Thoracic aorta (tissue), 2 donors: ENCODE measurements around the gene FSTL4. TPM values are rescaled to one million over a fixed set of nuclear protein-coding genes. Genes with fewer than 3 reads are reported as not detected.

Source experiments
- ATAC-seq: fragments of 150-250 bp; one replicate; pipeline ENCODE4 v1.8.0; 2017; ENCODE audit warnings: low read depth; ENCODE audit not compliant: insufficient number of reproducible peaks, low FRiP score
- DNase-seq: peaks from one replicate; pipeline ENCODE4 v3.0.0-alpha.2; 2020; ENCODE audit warnings: low spot score
- H3K27ac ChIP-seq, 2 donors: fragments of 200-600 bp; sonication (generic); 1 replicate in 1 of 2; 2 replicates in 1 of 2; pipeline ENCODE4 v1.5.1; 2016; ENCODE audit warnings: mild to moderate bottlenecking in 2 of 2, moderate library complexity in 2 of 2
- H3K27me3 ChIP-seq: fragments of 200-600 bp; sonication (generic); replicated peaks from 2 replicates; pipeline ENCODE4 v1.6.0; 2016; ENCODE audit warnings: mild to moderate bottlenecking; ENCODE audit not compliant: insufficient read depth
- H3K36me3 ChIP-seq: fragments of 200-600 bp; sonication (generic); one replicate; pipeline ENCODE4 v1.5.1; 2016
- H3K4me1 ChIP-seq, 2 donors: fragments of 200-600 bp; sonication (generic); 1 replicate in 1 of 2; 2 replicates in 1 of 2; pipeline versions ENCODE4 v1.5.1 to v1.6.0; 2016; ENCODE audit warnings: low read depth in 2 of 2, mild to moderate bottlenecking in 1 of 2; ENCODE audit not compliant: control insufficient read depth in 1 of 2
- H3K4me3 ChIP-seq: fragments of 200-600 bp; sonication (generic); 2 replicates; pipeline ENCODE4 v1.5.1; 2016; ENCODE audit warnings: mild to moderate bottlenecking
- H3K9me3 ChIP-seq: fragments of 200-600 bp; sonication (generic); 2 replicates; pipeline ENCODE4 v1.5.1; 2016
- total RNA-seq, 2 donors: library from RNA; depleted of rRNA; stranded (reverse); fragments of >200 nt; gene quantifications; one replicate each; pipeline versions ENCODE4 v1.1.0 to v1.2.3, GENCODE V29; 2016
- TF ChIP-seq, protein P1 (sequence below): fragments of 200-600 bp; sonication (generic); IDR thresholded peaks from one replicate; pipeline ENCODE4 v1.5.1; 2019; ENCODE audit warnings: antibody characterized with exemption

FSTL4 gene
- total RNA-seq, 2 donors from 2014 or later, result not detected

DNA sequence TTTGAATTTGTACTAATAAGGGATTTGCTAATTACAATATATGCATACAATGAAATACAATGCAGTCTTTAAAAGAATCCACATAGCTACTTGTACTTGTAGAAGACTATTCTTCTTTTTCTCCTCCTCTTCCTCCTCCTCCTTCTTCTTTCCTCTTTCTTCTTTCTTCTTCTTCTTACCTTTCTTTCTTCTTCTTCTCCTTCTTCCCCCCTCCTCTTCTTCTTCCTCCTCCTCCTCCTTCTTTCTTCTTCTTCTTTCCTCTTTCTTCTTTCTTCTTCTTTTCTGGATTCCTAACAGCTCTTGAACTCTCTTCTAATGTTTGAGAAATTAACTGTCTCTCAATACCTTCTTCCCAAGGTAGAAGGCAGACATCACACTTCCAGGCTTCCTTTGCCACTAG lies 29.3 kb upstream of the FSTL4 start:
- ATAC-seq (no peak), DNase-seq (no peak)
- TF ChIP-seq, protein P1, sequence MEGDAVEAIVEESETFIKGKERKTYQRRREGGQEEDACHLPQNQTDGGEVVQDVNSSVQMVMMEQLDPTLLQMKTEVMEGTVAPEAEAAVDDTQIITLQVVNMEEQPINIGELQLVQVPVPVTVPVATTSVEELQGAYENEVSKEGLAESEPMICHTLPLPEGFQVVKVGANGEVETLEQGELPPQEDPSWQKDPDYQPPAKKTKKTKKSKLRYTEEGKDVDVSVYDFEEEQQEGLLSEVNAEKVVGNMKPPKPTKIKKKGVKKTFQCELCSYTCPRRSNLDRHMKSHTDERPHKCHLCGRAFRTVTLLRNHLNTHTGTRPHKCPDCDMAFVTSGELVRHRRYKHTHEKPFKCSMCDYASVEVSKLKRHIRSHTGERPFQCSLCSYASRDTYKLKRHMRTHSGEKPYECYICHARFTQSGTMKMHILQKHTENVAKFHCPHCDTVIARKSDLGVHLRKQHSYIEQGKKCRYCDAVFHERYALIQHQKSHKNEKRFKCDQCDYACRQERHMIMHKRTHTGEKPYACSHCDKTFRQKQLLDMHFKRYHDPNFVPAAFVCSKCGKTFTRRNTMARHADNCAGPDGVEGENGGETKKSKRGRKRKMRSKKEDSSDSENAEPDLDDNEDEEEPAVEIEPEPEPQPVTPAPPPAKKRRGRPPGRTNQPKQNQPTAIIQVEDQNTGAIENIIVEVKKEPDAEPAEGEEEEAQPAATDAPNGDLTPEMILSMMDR, result no peak
- Histone ChIP-seq H3K27ac (no peak overlapping the region), H3K4me3 (no peak overlapping the region), H3K36me3 (no peaks in the 10 kb centered on the region), H3K27me3 (no peaks in the 10 kb centered on the region), H3K9me3 (no peaks in the 10 kb centered on the region), H3K4me1 (no peaks in the 10 kb centered on the region)

DNA sequence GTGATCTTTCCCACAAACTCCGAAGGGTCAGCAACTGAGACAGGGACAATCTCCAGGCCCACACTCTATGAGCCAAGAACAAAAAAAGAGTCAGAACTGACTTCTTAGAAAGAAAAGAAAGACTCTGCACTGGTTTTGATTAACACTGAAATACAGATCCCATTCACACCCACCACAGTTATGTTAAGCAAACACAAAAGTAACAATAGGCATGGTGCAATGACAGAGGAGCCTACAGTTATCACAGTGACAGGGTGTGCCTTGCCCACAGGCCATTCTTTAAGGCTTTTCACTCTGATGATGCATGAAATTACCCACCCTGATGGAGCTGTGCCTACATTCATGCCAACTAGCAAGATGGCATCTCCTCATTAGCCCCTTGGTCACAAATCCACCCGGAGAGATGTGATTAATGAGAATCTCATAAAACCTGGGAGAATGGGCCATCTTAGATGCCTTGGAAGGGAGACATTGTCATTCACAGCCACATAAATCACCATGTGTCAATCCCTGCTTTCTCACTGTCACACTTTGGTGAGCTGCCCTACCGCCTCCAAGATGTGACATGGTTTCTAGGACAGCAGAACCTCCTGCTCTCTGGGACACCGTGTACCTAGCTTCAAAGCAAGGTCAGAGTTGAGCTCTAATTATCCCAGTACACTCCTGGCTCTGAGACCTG lies 27.6 kb upstream of the FSTL4 start:
- Histone ChIP-seq H3K36me3 (no peaks in the 10 kb centered on the region), H3K4me1 (no peaks in the 10 kb centered on the region), H3K9me3 (no peaks in the 10 kb centered on the region), H3K27me3 (no peaks in the 10 kb centered on the region), H3K4me3 (no peak overlapping the region), H3K27ac (no peak overlapping the region)
- ATAC-seq (no peak), DNase-seq (no peak)
- TF ChIP-seq, protein P1, result no peak

DNA sequence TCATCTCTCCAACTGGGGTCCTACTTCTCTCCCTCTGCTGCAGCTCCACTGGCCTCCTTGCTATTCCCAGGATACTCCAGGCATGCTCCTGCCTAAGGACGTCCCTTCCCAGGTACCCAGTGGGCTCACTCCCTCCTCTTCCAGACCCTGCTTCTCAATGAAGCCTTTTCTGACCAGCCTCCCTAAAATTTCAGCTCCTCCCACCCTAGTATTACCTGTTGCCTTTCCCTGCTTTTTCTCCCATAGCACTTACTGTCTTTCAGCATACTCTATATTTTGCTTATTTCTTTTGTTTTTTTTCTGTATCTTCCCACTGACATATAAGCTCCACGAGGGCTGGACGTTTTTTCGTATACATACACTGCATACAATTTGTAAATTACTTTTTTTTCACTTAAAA lies 26.1 kb upstream of the FSTL4 start:
- Histone ChIP-seq H3K27me3 (no peaks in the 10 kb centered on the region), H3K9me3 (no peaks in the 10 kb centered on the region), H3K4me1 (no peaks in the 10 kb centered on the region), H3K36me3 (no peaks in the 10 kb centered on the region), H3K4me3 (no peak overlapping the region), H3K27ac (no peak overlapping the region)
- no peak for DNase-seq
- no peak for ATAC-seq
- TF ChIP-seq, protein P1, result no peak

DNA sequence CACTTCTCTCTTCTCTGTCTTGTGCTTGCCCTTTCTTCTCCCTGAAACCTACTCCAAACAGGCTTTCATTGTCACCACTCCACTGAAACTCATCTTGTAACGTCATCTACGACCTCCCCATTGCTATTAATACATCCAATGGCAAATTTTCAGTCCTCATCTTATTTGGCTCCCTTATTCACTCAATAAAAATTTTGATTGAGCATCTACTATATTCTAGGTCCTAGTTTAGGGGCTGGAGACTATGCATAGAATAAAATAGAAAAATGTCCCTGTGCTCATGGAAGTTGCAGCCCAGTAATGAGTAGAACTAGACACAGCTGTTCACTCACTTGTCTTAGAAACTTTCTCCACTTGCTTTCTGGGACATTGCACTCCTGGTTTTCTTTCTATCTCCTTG lies 24.9 kb upstream of the FSTL4 start:
- no peaks in the 10 kb centered on the region for H3K36me3 ChIP-seq
- no peak for ATAC-seq

DNA sequence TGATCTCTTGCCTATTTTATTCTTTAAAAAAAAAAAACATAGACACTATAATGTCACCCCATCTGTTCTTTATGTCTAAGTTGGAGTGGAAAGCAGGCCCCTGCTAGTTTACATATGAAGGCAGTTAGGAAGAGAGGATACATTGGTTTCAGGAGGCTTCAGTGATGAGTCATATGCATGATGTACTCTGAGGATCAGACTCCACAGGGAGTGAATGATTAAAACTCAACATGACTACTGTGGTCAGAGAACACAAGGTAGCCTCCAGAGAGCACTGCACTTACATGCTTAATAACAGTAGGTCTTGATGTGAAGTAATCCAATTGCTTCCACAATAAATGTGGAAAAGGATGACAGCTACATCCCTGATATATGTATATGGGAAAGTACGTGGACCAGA lies 22.7 kb upstream of the FSTL4 start:
- Histone ChIP-seq H3K27me3 (no peaks in the 10 kb centered on the region), H3K9me3 (no peaks in the 10 kb centered on the region), H3K36me3 (no peaks in the 10 kb centered on the region), H3K27ac (no peak overlapping the region), H3K4me3 (no peak overlapping the region), H3K4me1 (no peaks in the 10 kb centered on the region)
- no peak for ATAC-seq
- TF ChIP-seq, protein P1, result no peak
- no peak for DNase-seq

More for the DNA sequence above, 24.9 kb upstream of the FSTL4 start:
- H3K4me1 ChIP-seq, result no peaks in the 10 kb centered on the region
- H3K9me3 ChIP-seq, result no peaks in the 10 kb centered on the region
- H3K27ac ChIP-seq, result no peak overlapping the region
- H3K27me3 ChIP-seq, result no peaks in the 10 kb centered on the region
- TF ChIP-seq, protein P1, result no peak
- H3K4me3 ChIP-seq, result no peak overlapping the region
- no peak for DNase-seq
